B cell (primary cell): ENCODE measurements around the gene SRSF2. TPM values are rescaled to one million over a fixed set of nuclear protein-coding genes. Genes with fewer than 3 reads are reported as not detected.

Experiments
- ATAC-seq: fragments of 200-7000 bp; cut with Tn5 transposase; one replicate; pipeline ENCODE4 v1.10.0; 2021; ENCODE audit warnings: low read depth, mild to moderate bottlenecking, moderate number of reproducible peaks, moderate library complexity
- CTCF ChIA-PET: fragments of 350-600 bp; sonication (Branson Sonifier 250); formaldehyde crosslinking; loops from one replicate; lab custom pipeline; 2021; ENCODE audit warnings: antibody characterized with exemption, inconsistent platforms; lab: Charles Lee
- POLR2A ChIA-PET: fragments of 350-600 bp; sonication (Branson Sonifier 250); formaldehyde crosslinking; loops from one replicate; lab custom pipeline; 2021; ENCODE audit warnings: antibody characterized with exemption; lab: Charles Lee
- DNase-seq: peaks from one replicate; pipeline ENCODE4 v3.0.0; 2013
- H2AFZ ChIP-seq: 2 replicates; pipeline ENCODE4 v1.6.1; 2012; ENCODE audit warnings: mild to moderate bottlenecking, low read depth, low read length; ENCODE audit not compliant: insufficient read depth, poor library complexity, severe bottlenecking
- H3K27ac ChIP-seq, 2 donors: 1 replicate in 1 of 2; 2 replicates in 1 of 2; pipeline ENCODE4 v1.5.1; 2012 to 2013; ENCODE audit warnings: low read length in 2 of 2, mild to moderate bottlenecking in 2 of 2, moderate library complexity in 1 of 2
- H3K27me3 ChIP-seq, 4 experiments: fragments of 200-600 bp in 1 of 4; sonication (generic) in 1 of 4; replicated peaks in 1 of 4; 1 replicate in 2 of 4; 2 replicates in 2 of 4; pipeline versions ENCODE4 v1.6.1 to v1.7.0; 2013 to 2016; ENCODE audit warnings: low read length in 3 of 4, mild to moderate bottlenecking in 2 of 4, mixed read lengths in 1 of 4, moderate library complexity in 1 of 4; ENCODE audit not compliant: insufficient read depth in 4 of 4, control insufficient read depth in 3 of 4; ENCODE audit errors: control extremely low read depth in 1 of 4
- H3K36me3 ChIP-seq, 2 experiments: replicated peaks in 1 of 2; 1 replicate in 1 of 2; 2 replicates in 1 of 2; pipeline versions ENCODE4 v1.6.1 to v1.7.1; 2013; ENCODE audit warnings: low read length in 1 of 2; ENCODE audit not compliant: insufficient read depth in 2 of 2, control insufficient read depth in 1 of 2; ENCODE audit errors: control extremely low read depth in 1 of 2, extremely low read depth in 1 of 2
- H3K4me1 ChIP-seq, 2 donors: fragments of 200-600 bp in 1 of 2; sonication (generic) in 1 of 2; 1 replicate in 1 of 2; 2 replicates in 1 of 2; pipeline versions ENCODE4 v1.5.1 to v1.6.1; 2013 to 2017; ENCODE audit warnings: low read length in 2 of 2; ENCODE audit not compliant: control insufficient read depth in 2 of 2, insufficient read depth in 2 of 2
- H3K4me2 ChIP-seq: replicated peaks from 2 replicates; pipeline ENCODE3; 2012; ENCODE audit warnings: mild to moderate bottlenecking, low read depth, low read length; ENCODE audit not compliant: poor library complexity, severe bottlenecking
- H3K4me3 ChIP-seq, 5 experiments: fragments of 200-600 bp in 1 of 5; sonication (generic) in 1 of 5; 1 replicate in 3 of 5; 2 replicates in 2 of 5; pipeline versions ENCODE4 v1.5.1 to v1.7.0; 2011 to 2016; ENCODE audit warnings: low read length in 4 of 5, mild to moderate bottlenecking in 4 of 5, low read depth in 2 of 5, control low read depth in 1 of 5, moderate library complexity in 1 of 5; ENCODE audit not compliant: insufficient read depth in 1 of 5; ENCODE audit errors: control extremely low read depth in 1 of 5, extremely low read depth in 1 of 5
- H3K79me2 ChIP-seq: fragments of 200-600 bp; sonication (generic); one replicate; pipeline ENCODE4 v1.6.0; 2016; ENCODE audit warnings: low read length; ENCODE audit not compliant: control insufficient read depth, insufficient read depth
- H3K9ac ChIP-seq: fragments of 200-600 bp; sonication (generic); 2 replicates; pipeline ENCODE4 v1.6.1; 2017; ENCODE audit warnings: mild to moderate bottlenecking, low read length, moderate library complexity
- H3K9me3 ChIP-seq, 3 donors: one replicate each; pipeline versions ENCODE4 v1.6.1 to v1.7.1; 2013; ENCODE audit warnings: low read length in 2 of 3; ENCODE audit not compliant: control insufficient read depth in 2 of 3, insufficient read depth in 1 of 3; ENCODE audit errors: control extremely low read depth in 1 of 3
- H4K20me1 ChIP-seq: 2 replicates; pipeline ENCODE4 v1.6.0; 2012; ENCODE audit warnings: mild to moderate bottlenecking, low read length; ENCODE audit not compliant: insufficient read depth, control insufficient read depth, poor library complexity, severe bottlenecking
- H3K27ac Mint-ChIP-seq: one replicate; pipeline ENCODE4 v1.8.0; 2021; ENCODE audit warnings: mixed read lengths
- H3K27me3 Mint-ChIP-seq: one replicate; pipeline ENCODE4 v1.8.0; 2021; ENCODE audit warnings: mixed read lengths
- H3K4me1 Mint-ChIP-seq: one replicate; pipeline ENCODE4 v1.8.0; 2021; ENCODE audit warnings: mixed read lengths
- H3K4me3 Mint-ChIP-seq: one replicate; pipeline ENCODE4 v1.8.0; 2021; ENCODE audit warnings: mixed read lengths
- H3K9me3 Mint-ChIP-seq: one replicate; pipeline ENCODE4 v1.8.0; 2022; ENCODE audit warnings: mixed read lengths; ENCODE audit not compliant: insufficient read depth
- EZH2 ChIP-seq: IDR thresholded peaks from 2 replicates; pipeline ENCODE4 v1.6.1; 2012; ENCODE audit warnings: borderline replicate concordance, low read depth, mild to moderate bottlenecking, moderate library complexity, low read length; ENCODE audit not compliant: insufficient read depth, poor library complexity, severe bottlenecking
- WGBS: methylation state at CpG from one replicate; pipeline ENCODE4 v1.1.5; 2013; ENCODE audit warnings: missing lambda C conversion rate; ENCODE audit not compliant: insufficient coverage; 5-methylcytosine and 5-hydroxymethylcytosine counted together
- intact Hi-C: fragments of 100-400 bp; cut with micrococcal nuclease; formaldehyde crosslinking; loops from one replicate; pipeline ENCODE4 v1.10.0; 2022
- polyA plus RNA-seq: library from polyadenylated mRNA; depleted of rRNA; stranded (reverse); fragments of >200 nt; gene quantifications from 2 replicates; pipeline ENCODE4 v1.2.3, GENCODE V29; 2012
- total RNA-seq, 2 donors: library from RNA; stranded (reverse); fragments of 120-200 nt in 1 of 2; gene quantifications; 1 replicate in 1 of 2; 2 replicates in 1 of 2; pipeline versions ENCODE4 v1.2.3 to v1.2.4, GENCODE V29; 2013 to 2022
- TF ChIP-seq, protein P1 (sequence below): fragments of 200-600 bp; IDR thresholded peaks from one replicate; pipeline ENCODE4 v1.8.0; 2022; ENCODE audit warnings: antibody characterized with exemption, mild to moderate bottlenecking

The SRSF2 gene
- total and polyA plus RNA-seq, 2 donors (not counting 1 experiment from before 2014, with no cell fraction given) = 362 to 764 TPM

- TF ChIP-seq, protein P1, sequence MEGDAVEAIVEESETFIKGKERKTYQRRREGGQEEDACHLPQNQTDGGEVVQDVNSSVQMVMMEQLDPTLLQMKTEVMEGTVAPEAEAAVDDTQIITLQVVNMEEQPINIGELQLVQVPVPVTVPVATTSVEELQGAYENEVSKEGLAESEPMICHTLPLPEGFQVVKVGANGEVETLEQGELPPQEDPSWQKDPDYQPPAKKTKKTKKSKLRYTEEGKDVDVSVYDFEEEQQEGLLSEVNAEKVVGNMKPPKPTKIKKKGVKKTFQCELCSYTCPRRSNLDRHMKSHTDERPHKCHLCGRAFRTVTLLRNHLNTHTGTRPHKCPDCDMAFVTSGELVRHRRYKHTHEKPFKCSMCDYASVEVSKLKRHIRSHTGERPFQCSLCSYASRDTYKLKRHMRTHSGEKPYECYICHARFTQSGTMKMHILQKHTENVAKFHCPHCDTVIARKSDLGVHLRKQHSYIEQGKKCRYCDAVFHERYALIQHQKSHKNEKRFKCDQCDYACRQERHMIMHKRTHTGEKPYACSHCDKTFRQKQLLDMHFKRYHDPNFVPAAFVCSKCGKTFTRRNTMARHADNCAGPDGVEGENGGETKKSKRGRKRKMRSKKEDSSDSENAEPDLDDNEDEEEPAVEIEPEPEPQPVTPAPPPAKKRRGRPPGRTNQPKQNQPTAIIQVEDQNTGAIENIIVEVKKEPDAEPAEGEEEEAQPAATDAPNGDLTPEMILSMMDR = no peak
- no peak for TF ChIP-seq EZH2
- H3K4me3 Mint-ChIP-seq = no peak overlapping the region
- intact Hi-C loops = no loop called here
- H3K9me3 Mint-ChIP-seq = no peaks in the 10 kb centered on the region
- Histone ChIP-seq H3K79me2 (peaks cover 5% of the 10 kb centered on the region), H3K27me3 (peaks cover 0 to 9% (median 0%) of the 10 kb centered on the region in 4 experiments), H2AFZ (no peak overlapping the region), H4K20me1 (no peaks in the 10 kb centered on the region), H3K4me2 (no peak overlapping the region), H3K4me3 (no peak overlapping the region), H3K9me3 (no peaks in the 10 kb centered on the region), H3K9ac (no peak overlapping the region), H3K36me3 (no peaks in the 10 kb centered on the region), H3K27ac (no peak overlapping the region), H3K4me1 (peaks cover 7 to 12% of the 10 kb centered on the region in 2 donors)
- CTCF ChIA-PET = interaction anchor here (1.4 kb wide), 1 partner anchor 14 kb away, joined by 4 read pairs; no protein-coding TSS in a partner anchor
- peaks cover 12% of the 10 kb centered on the region for H3K4me1 Mint-ChIP-seq
- POLR2A ChIA-PET = no interaction called here
- ATAC-seq (no peak), DNase-seq (no peak)
- 91% methylated on average over 12 of the region's 16 CpGs for WGBS
- H3K27me3 Mint-ChIP-seq = peaks cover 3% of the 10 kb centered on the region
- H3K27ac Mint-ChIP-seq = no peak overlapping the region
These were observed 41.9 kb downstream of the SRSF2 start for GRCh38 chr17:76695059-76695831.
